ENCODE data around the gene ANK3. TPM values are rescaled to one million over a fixed set of nuclear protein-coding genes. Genes with fewer than 3 reads are reported as not detected.

Gene ANK3
- total and polyA plus RNA-seq, 2 experiments from 2014 or later = 44.9 to 95.8 TPM

DNA sequence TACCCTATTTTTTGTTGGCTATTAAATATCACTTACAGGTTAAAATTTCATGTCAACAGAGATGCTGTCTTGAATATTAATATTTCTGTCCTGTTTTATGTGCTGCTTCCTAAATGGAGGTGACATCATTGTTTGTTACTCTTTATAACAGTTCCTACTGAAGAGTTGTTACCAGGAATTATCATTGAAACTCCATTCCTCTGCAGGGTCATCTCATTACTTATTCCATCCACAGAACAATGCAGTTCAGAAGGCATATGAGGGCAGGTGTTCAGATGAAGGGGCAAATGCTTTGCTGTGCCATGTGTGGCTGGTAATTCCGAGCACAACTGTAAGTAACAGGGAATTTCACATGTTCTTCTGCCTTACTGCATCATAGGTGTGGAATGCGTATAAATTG is 113.4 kb downstream of the ANK3 start:
- peaks cover 2% of the 10 kb centered on the region for H3K36me3 ChIP-seq
- H3K4me1 ChIP-seq (ENCODE audit: low read depth) = peaks cover 7% of the 10 kb centered on the region
- H3K9me3 ChIP-seq (ENCODE audit: low read depth) = no peaks in the 10 kb centered on the region
- no peak overlapping the region for H3K27ac ChIP-seq
- H3K27me3 ChIP-seq = no peaks in the 10 kb centered on the region
- TF ChIP-seq, protein P1, sequence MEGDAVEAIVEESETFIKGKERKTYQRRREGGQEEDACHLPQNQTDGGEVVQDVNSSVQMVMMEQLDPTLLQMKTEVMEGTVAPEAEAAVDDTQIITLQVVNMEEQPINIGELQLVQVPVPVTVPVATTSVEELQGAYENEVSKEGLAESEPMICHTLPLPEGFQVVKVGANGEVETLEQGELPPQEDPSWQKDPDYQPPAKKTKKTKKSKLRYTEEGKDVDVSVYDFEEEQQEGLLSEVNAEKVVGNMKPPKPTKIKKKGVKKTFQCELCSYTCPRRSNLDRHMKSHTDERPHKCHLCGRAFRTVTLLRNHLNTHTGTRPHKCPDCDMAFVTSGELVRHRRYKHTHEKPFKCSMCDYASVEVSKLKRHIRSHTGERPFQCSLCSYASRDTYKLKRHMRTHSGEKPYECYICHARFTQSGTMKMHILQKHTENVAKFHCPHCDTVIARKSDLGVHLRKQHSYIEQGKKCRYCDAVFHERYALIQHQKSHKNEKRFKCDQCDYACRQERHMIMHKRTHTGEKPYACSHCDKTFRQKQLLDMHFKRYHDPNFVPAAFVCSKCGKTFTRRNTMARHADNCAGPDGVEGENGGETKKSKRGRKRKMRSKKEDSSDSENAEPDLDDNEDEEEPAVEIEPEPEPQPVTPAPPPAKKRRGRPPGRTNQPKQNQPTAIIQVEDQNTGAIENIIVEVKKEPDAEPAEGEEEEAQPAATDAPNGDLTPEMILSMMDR (IDR thresholded peaks at IDR 0.05; ENCODE audit: low read depth, low read length) = no peak
- H3K4me3 ChIP-seq = no peak overlapping the region
- DNase-seq (ENCODE audit: low read depth in 1 of 2, low spot score in 1 of 2) = no peak

- no peaks in the 10 kb centered on the region for H3K9me3 ChIP-seq (ENCODE audit: low read depth)
- H3K4me1 ChIP-seq (ENCODE audit: low read depth) = peaks cover 16% of the 10 kb centered on the region
- TF ChIP-seq, protein P1 (IDR thresholded peaks at IDR 0.05; ENCODE audit: low read depth, low read length) = no peak
- no peaks in the 10 kb centered on the region for H3K36me3 ChIP-seq
- H3K27ac ChIP-seq = peak overlapping the region; percentile 35
- H3K4me3 ChIP-seq = no peak overlapping the region
- no peak for DNase-seq (ENCODE audit: low read depth in 1 of 2, low spot score in 1 of 2)
- no peaks in the 10 kb centered on the region for H3K27me3 ChIP-seq
Observed at GRCh38 chr10:60271319-60272040, 118.2 kb downstream of the ANK3 start.

DNA sequence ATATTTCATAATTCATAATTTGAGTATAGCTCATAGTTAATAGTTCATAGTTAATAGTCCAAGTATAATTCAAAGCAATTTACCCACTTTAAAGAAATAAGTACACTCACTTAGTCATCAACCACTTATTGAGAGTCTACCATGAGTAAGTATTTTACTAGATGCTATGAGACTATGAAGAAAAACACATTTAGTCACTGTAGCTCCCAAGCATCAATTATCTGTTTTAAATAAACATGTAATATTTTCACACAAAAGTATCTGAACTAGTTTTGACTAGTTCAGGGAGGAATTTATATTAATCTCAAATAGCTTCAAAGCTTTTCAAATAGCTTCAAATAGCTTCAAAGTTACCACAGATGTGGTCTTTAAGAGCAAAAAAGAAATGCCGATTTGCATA is 119.2 kb downstream of the ANK3 start:
- Histone ChIP-seq H3K27ac (no peak overlapping the region), H3K4me1 (ENCODE audit: low read depth) (peaks cover 23% of the 10 kb centered on the region), H3K4me3 (no peak overlapping the region), H3K9me3 (ENCODE audit: low read depth) (no peaks in the 10 kb centered on the region), H3K36me3 (no peaks in the 10 kb centered on the region), H3K27me3 (no peaks in the 10 kb centered on the region)
- TF ChIP-seq, protein P1 (IDR thresholded peaks at IDR 0.05; ENCODE audit: low read depth, low read length) = no peak
- no peak for DNase-seq (ENCODE audit: low read depth in 1 of 2, low spot score in 1 of 2)

DNA sequence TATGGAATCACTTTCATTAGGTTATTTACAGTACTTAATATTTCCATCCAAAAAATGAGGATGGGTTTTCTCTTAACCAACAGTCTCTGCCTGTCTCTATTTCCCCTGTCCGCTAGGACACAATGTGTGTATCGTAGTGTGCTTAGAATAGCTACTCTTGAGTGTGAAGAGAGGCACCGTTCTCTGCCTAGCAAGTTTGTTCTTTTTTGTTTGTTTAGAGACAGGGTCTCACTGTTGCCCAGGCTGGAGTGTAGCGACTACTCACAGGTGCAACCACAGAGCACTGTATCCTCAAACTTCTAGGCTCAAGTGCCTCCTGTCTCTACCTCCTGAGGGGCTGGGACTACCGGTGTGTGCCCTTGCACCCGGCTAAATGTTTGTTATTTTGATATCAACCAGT is 121.9 kb downstream of the ANK3 start:
- H3K4me3 ChIP-seq = no peak overlapping the region
- peak in 1 of 2 donors; percentile 15 for DNase-seq (ENCODE audit: low read depth in 1 of 2, low spot score in 1 of 2)
- no peaks in the 10 kb centered on the region for H3K27me3 ChIP-seq
- no peaks in the 10 kb centered on the region for H3K36me3 ChIP-seq
- H3K9me3 ChIP-seq (ENCODE audit: low read depth) = no peaks in the 10 kb centered on the region
- TF ChIP-seq, protein P1 (IDR thresholded peaks at IDR 0.05; ENCODE audit: low read depth, low read length) = no peak
- peak overlapping the region; percentile 72 for H3K27ac ChIP-seq
- H3K4me1 ChIP-seq (ENCODE audit: low read depth) = peaks cover 23% of the 10 kb centered on the region

DNA sequence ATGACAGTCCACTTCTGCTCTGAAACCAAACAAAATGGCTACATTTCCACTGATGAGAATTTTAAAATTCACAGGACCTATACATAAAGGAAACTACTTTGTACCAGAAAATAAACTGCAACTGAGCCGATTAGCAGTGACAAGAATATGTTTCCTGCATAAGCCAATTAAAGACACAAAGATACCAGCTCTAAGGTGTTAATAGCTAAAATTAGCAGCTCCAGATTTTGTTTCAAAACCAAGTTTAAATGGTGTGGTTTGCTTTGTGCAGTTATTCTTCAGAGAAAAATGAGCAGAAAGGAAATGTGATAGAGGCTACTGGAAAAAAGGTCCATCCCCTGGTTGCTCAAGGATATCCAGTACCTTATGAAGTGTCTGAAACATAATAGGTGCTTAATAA is 123.2 kb downstream of the ANK3 start:
- no peaks in the 10 kb centered on the region for H3K9me3 ChIP-seq (ENCODE audit: low read depth)
- H3K27me3 ChIP-seq = no peaks in the 10 kb centered on the region
- DNase-seq (ENCODE audit: low read depth in 1 of 2, low spot score in 1 of 2) = no peak
- H3K27ac ChIP-seq = no peak overlapping the region
- peaks cover 23% of the 10 kb centered on the region for H3K4me1 ChIP-seq (ENCODE audit: low read depth)
- H3K36me3 ChIP-seq = no peaks in the 10 kb centered on the region
- no peak overlapping the region for H3K4me3 ChIP-seq
- TF ChIP-seq, protein P1 (IDR thresholded peaks at IDR 0.05; ENCODE audit: low read depth, low read length) = no peak

Data from cardiac muscle cell (in vitro differentiated cells and primary cell).